GM23338 (cell line): ENCODE results near the gene SORBS2. TPM values are rescaled to one million over a fixed set of nuclear protein-coding genes. Genes with fewer than 3 reads are reported as not detected.

Experiments used
- JUNB ChIP-seq: IDR thresholded peaks from one replicate; pipeline ENCODE4 v1.6.1; 2016; ENCODE audit warnings: antibody characterized with exemption; ENCODE audit not compliant: unreplicated experiment
- STAT1 ChIP-seq: IDR thresholded peaks from one replicate; pipeline ENCODE4 v1.6.1; 2016; ENCODE audit warnings: antibody characterized with exemption; ENCODE audit not compliant: unreplicated experiment
- polyA plus RNA-seq: library from polyadenylated mRNA; unstranded; fragments of >200 nt; fragmentation: Nextera tagmentation; extraction: Ambion mirVana; gene quantifications from 2 replicates; pipeline ENCODE4 v1.2.1, GENCODE V29; 2016
- total RNA-seq: library from RNA; depleted of rRNA; stranded (reverse); fragments of >200 nt; shearing (Covaris generic); gene quantifications from 2 replicates; pipeline ENCODE4 v1.2.3, GENCODE V29; 2014
- TF ChIP-seq, protein P1 (sequence below): fragments of 250-450 bp; sonication (Bioruptor Pico); IDR thresholded peaks from 2 replicates; pipeline ENCODE4 v1.5.0; 2020; ENCODE audit warnings: mild to moderate bottlenecking, moderate library complexity
- TF ChIP-seq, protein P2 (sequence below), 2 experiments: fragments of 200-600 bp in 1 of 2; sonication (generic) in 1 of 2; conservative IDR thresholded peaks; 2 replicates each; pipeline versions ENCODE4 v1.5.1 to v1.6.1; 2016 to 2017; ENCODE audit warnings: antibody characterized with exemption in 2 of 2, low read depth in 2 of 2, mild to moderate bottlenecking in 2 of 2, moderate library complexity in 1 of 2
- TF ChIP-seq, protein P3 (sequence below): IDR thresholded peaks from 2 replicates; pipeline ENCODE4 v1.6.1; 2016; ENCODE audit warnings: antibody characterized with exemption

The SORBS2 gene
- total and polyA plus RNA-seq, 2 experiments from 2014 or later: 17.8 to 27.6 TPM

GRCh38 chr4:185578284-185578683 is 233.7 kb downstream of the SORBS2 start (continued):
- TF ChIP-seq, protein P1, sequence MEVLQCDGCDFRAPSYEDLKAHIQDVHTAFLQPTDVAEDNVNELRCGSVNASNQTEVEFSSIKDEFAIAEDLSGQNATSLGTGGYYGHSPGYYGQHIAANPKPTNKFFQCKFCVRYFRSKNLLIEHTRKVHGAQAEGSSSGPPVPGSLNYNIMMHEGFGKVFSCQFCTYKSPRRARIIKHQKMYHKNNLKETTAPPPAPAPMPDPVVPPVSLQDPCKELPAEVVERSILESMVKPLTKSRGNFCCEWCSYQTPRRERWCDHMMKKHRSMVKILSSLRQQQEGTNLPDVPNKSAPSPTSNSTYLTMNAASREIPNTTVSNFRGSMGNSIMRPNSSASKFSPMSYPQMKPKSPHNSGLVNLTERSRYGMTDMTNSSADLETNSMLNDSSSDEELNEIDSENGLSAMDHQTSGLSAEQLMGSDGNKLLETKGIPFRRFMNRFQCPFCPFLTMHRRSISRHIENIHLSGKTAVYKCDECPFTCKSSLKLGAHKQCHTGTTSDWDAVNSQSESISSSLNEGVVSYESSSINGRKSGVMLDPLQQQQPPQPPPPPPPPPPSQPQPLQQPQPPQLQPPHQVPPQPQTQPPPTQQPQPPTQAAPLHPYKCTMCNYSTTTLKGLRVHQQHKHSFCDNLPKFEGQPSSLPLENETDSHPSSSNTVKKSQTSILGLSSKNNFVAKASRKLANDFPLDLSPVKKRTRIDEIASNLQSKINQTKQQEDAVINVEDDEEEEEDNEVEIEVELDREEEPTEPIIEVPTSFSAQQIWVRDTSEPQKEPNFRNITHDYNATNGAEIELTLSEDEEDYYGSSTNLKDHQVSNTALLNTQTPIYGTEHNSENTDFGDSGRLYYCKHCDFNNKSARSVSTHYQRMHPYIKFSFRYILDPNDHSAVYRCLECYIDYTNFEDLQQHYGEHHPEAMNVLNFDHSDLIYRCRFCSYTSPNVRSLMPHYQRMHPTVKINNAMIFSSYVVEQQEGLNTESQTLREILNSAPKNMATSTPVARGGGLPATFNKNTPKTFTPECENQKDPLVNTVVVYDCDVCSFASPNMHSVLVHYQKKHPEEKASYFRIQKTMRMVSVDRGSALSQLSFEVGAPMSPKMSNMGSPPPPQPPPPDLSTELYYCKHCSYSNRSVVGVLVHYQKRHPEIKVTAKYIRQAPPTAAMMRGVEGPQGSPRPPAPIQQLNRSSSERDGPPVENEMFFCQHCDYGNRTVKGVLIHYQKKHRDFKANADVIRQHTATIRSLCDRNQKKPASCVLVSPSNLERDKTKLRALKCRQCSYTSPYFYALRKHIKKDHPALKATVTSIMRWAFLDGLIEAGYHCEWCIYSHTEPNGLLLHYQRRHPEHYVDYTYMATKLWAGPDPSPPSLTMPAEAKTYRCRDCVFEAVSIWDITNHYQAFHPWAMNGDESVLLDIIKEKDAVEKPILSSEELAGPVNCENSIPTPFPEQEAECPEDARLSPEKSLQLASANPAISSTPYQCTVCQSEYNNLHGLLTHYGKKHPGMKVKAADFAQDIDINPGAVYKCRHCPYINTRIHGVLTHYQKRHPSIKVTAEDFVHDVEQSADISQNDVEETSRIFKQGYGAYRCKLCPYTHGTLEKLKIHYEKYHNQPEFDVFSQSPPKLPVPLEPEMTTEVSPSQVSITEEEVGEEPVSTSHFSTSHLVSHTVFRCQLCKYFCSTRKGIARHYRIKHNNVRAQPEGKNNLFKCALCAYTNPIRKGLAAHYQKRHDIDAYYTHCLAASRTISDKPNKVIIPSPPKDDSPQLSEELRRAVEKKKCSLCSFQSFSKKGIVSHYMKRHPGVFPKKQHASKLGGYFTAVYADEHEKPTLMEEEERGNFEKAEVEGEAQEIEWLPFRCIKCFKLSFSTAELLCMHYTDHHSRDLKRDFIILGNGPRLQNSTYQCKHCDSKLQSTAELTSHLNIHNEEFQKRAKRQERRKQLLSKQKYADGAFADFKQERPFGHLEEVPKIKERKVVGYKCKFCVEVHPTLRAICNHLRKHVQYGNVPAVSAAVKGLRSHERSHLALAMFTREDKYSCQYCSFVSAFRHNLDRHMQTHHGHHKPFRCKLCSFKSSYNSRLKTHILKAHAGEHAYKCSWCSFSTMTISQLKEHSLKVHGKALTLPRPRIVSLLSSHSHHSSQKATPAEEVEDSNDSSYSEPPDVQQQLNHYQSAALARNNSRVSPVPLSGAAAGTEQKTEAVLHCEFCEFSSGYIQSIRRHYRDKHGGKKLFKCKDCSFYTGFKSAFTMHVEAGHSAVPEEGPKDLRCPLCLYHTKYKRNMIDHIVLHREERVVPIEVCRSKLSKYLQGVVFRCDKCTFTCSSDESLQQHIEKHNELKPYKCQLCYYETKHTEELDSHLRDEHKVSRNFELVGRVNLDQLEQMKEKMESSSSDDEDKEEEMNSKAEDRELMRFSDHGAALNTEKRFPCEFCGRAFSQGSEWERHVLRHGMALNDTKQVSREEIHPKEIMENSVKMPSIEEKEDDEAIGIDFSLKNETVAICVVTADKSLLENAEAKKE: no peak
- TF ChIP-seq, protein P2, sequence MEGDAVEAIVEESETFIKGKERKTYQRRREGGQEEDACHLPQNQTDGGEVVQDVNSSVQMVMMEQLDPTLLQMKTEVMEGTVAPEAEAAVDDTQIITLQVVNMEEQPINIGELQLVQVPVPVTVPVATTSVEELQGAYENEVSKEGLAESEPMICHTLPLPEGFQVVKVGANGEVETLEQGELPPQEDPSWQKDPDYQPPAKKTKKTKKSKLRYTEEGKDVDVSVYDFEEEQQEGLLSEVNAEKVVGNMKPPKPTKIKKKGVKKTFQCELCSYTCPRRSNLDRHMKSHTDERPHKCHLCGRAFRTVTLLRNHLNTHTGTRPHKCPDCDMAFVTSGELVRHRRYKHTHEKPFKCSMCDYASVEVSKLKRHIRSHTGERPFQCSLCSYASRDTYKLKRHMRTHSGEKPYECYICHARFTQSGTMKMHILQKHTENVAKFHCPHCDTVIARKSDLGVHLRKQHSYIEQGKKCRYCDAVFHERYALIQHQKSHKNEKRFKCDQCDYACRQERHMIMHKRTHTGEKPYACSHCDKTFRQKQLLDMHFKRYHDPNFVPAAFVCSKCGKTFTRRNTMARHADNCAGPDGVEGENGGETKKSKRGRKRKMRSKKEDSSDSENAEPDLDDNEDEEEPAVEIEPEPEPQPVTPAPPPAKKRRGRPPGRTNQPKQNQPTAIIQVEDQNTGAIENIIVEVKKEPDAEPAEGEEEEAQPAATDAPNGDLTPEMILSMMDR (conservative IDR thresholded peaks at IDR 0.05; ENCODE audit: low read depth in 2 of 2): no peak
- TF ChIP-seq, protein P3, sequence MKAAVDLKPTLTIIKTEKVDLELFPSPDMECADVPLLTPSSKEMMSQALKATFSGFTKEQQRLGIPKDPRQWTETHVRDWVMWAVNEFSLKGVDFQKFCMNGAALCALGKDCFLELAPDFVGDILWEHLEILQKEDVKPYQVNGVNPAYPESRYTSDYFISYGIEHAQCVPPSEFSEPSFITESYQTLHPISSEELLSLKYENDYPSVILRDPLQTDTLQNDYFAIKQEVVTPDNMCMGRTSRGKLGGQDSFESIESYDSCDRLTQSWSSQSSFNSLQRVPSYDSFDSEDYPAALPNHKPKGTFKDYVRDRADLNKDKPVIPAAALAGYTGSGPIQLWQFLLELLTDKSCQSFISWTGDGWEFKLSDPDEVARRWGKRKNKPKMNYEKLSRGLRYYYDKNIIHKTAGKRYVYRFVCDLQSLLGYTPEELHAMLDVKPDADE: no peak
- TF ChIP-seq JUNB (no peak), STAT1 (no peak)
